ENCODE measurements around the gene MPHOSPH8.

The MPHOSPH8 gene

GRCh38 chr13:19661126-19661525, 27.7 kb downstream of the MPHOSPH8 start:
- TF ChIP-seq SIN3A (IDR thresholded peaks at IDR 0.05; ENCODE audit: borderline replicate concordance, insufficient read depth, low read length) (no peak), FOXP2 (optimal IDR thresholded peaks at IDR 0.05; ENCODE audit: borderline replicate concordance, extremely low read depth, extremely low read length, insufficient read depth) (no peak), REST (IDR thresholded peaks at IDR 0.05; ENCODE audit: insufficient read depth in 1 of 2, low read depth in 2 of 2, low read length in 2 of 2) (no peak), TAF1 (IDR thresholded peaks at IDR 0.05; ENCODE audit: borderline replicate concordance, insufficient read depth, low read length) (no peak), POLR2AphosphoS5 (IDR thresholded peaks at IDR 0.05; ENCODE audit: low read depth, low read length) (no peak)

DNA sequence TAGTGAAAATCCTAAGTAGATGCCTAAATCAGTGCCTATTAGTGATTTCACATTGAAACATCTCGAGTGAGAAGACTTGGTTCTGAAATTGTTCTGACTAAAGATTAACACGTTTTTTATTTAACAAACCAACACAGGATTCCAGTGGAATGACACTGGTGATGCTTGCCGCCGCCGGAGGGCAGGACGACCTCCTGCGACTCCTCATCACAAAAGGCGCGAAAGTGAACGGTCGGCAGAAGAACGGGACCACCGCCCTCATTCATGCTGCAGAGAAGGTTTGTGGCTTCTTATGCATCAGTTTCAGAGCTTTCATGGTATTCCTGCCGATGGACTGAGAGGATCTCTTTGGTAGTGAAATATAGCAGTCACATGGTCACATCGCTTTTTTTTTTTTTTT, 28.1 kb downstream of the MPHOSPH8 start:
- no peak for TF ChIP-seq FOXP2 (optimal IDR thresholded peaks at IDR 0.05; ENCODE audit: borderline replicate concordance, extremely low read depth, extremely low read length, insufficient read depth)
- TF ChIP-seq SIN3A (IDR thresholded peaks at IDR 0.05; ENCODE audit: borderline replicate concordance, insufficient read depth, low read length), result no peak
- TF ChIP-seq TAF1 (IDR thresholded peaks at IDR 0.05; ENCODE audit: borderline replicate concordance, insufficient read depth, low read length), result no peak
- no peak for TF ChIP-seq POLR2AphosphoS5 (IDR thresholded peaks at IDR 0.05; ENCODE audit: low read depth, low read length)
- TF ChIP-seq REST (IDR thresholded peaks at IDR 0.05; ENCODE audit: insufficient read depth in 1 of 2, low read depth in 2 of 2, low read length in 2 of 2), result no peak

DNA sequence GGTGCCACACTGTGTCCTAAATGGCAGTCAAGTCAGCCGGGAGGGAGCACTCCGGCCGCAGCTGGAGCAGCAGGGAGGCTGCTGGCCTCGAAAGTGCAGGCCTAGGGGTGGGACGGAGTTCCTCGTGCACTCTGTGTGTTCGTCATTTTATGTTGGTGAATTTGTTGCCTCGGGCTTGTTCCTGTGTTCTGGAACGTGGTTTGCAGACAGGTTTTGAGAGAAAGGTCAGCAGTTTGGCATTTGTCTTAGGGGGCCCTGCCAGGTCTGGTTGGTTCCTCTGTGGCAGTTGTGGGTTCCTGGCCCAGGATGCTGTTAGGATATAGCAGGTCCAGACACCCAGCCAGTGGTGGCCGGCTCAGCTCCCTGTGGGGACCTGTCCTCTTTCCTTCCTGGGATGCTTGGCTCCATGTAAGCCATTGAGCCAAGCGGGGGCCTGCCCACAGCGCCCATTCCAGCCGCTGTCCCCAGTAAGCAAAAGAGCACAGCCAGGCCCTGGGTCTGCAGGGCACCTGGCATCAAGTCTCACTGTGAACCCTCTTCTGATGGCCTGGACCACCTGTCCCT, 30.0 kb downstream of the MPHOSPH8 start:
- no peak for TF ChIP-seq REST (IDR thresholded peaks at IDR 0.05; ENCODE audit: insufficient read depth in 1 of 2, low read depth in 2 of 2, low read length in 2 of 2)
- no peak for TF ChIP-seq TAF1 (IDR thresholded peaks at IDR 0.05; ENCODE audit: borderline replicate concordance, insufficient read depth, low read length)
- TF ChIP-seq FOXP2 (optimal IDR thresholded peaks at IDR 0.05; ENCODE audit: borderline replicate concordance, extremely low read depth, extremely low read length, insufficient read depth), result no peak
- no peak for TF ChIP-seq SIN3A (IDR thresholded peaks at IDR 0.05; ENCODE audit: borderline replicate concordance, insufficient read depth, low read length)
- TF ChIP-seq POLR2AphosphoS5 (IDR thresholded peaks at IDR 0.05; ENCODE audit: low read depth, low read length), result no peak

DNA sequence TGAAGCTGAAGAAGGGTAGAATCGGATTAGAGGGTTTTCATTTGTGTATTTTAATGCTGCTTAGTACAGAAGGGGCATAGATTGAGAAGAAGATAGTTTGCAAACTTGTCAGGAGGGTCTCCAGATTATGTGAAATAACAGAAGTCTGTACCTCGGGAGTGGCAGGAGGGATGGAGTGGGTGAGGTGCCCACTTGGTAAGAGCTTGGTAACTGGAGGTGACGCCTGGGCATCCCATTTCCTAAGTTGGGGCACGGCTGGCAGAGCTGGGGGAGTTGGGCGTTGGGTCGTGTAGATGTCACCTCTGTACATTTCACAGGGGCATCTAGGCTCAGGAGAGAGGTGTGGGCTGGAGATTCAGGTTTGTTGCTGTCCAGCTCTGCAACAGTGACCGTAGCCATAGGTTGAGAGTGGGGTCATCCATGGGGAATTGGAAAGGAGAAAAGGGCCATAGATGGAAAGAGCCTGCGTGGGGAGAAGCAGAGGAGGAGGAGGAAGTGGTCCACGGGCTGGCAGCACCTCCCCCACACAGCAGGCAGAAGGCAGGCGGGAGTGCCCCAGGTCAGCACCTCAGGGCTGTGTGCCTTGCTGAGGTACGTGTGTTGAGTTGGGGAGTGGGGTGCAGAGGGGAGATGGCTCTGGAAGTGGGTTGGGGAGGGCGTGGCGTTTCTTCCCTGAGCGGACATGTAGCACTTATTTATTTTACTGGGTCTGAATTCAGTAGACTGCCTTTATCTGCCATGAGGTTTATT, 31.2 kb downstream of the MPHOSPH8 start:
- TF ChIP-seq TAF1 (IDR thresholded peaks at IDR 0.05; ENCODE audit: borderline replicate concordance, insufficient read depth, low read length) (no peak), SIN3A (IDR thresholded peaks at IDR 0.05; ENCODE audit: borderline replicate concordance, insufficient read depth, low read length) (no peak), FOXP2 (optimal IDR thresholded peaks at IDR 0.05; ENCODE audit: borderline replicate concordance, extremely low read depth, extremely low read length, insufficient read depth) (no peak), REST (IDR thresholded peaks at IDR 0.05; ENCODE audit: insufficient read depth in 1 of 2, low read depth in 2 of 2, low read length in 2 of 2) (no peak), POLR2AphosphoS5 (IDR thresholded peaks at IDR 0.05; ENCODE audit: low read depth, low read length) (no peak)
